SK-N-MC (cell line): ENCODE data around the gene NUDT1.

Source experiments
- EZH2 ChIP-seq: fragments of 200-600 bp; sonication (generic); IDR thresholded peaks from one replicate; pipeline ENCODE4 v1.6.1; 2017; ENCODE audit warnings: antibody characterized with exemption
- POLR2AphosphoS5 ChIP-seq: IDR thresholded peaks from 2 replicates; pipeline ENCODE4 v1.6.1; 2012; ENCODE audit warnings: mild to moderate bottlenecking, low read depth, low read length, borderline replicate concordance

DNA sequence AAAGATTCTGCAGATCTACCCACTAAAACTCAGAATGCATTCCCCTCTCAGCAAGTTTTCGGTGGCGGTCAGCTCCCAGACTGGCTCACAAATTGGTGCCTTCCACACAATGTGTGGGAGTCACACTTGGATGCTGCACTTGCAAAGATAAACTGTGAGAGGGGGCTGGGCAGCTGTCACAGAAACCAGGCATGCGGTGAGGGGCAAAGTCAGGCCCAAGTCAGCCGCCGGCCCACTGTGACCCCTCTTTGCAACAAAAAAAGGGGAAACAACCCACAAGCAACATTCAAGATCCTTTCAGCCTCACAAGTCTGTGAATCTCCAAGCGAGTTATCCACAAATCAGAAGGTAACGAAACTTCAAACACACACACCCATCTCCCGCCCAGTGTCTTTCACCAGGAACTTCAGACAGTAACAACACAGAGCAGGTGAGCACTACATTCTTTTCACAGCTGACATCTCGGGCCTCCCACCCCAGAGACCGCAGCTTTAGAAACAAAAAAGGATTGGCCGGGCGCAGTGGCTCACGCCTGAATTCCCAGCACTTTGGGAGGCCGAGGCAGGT is 40.2 kb downstream of the NUDT1 start:
- no peak for TF ChIP-seq EZH2
- no peak for TF ChIP-seq POLR2AphosphoS5
